Mesothelial cell of epicardium (in vitro differentiated cells): ENCODE results near the gene CRKL. TPM values are rescaled to one million over a fixed set of nuclear protein-coding genes. Genes with fewer than 3 reads are reported as not detected.

Experiments
- DNase-seq, 2 experiments: peaks; one replicate each; pipeline ENCODE4 v3.0.0; 2021; ENCODE audit warnings: low spot score in 2 of 2; ENCODE audit not compliant: unreplicated experiment in 2 of 2
- H3K27ac Mint-ChIP-seq: 2 replicates; pipeline ENCODE4 v1.8.0; 2021; ENCODE audit warnings: mixed read lengths
- H3K27me3 Mint-ChIP-seq: 2 replicates; pipeline ENCODE4 v1.8.0; 2021; ENCODE audit warnings: low read depth, mixed read lengths
- H3K36me3 Mint-ChIP-seq: 2 replicates; pipeline ENCODE4 v1.8.0; 2021; ENCODE audit warnings: mixed read lengths
- H3K4me1 Mint-ChIP-seq: 2 replicates; pipeline ENCODE4 v1.8.0; 2021; ENCODE audit warnings: mixed read lengths
- H3K4me3 Mint-ChIP-seq: 2 replicates; pipeline ENCODE4 v1.8.0; 2021; ENCODE audit warnings: mild to moderate bottlenecking, moderate library complexity, mixed read lengths
- H3K9me3 Mint-ChIP-seq: 2 replicates; pipeline ENCODE4 v1.8.0; 2021; ENCODE audit warnings: mixed read lengths
- total RNA-seq: library from RNA; stranded (reverse); gene quantifications from 3 replicates; pipeline ENCODE4 v1.2.1, GENCODE V29; 2021
- TF ChIP-seq, protein P1 (sequence below): fragments of 200-600 bp; sonication (generic); IDR thresholded peaks from one replicate; pipeline ENCODE4 v1.5.0; 2021; ENCODE audit warnings: antibody characterized with exemption; ENCODE audit not compliant: unreplicated experiment

The CRKL gene
- total RNA-seq, 1 donor from 2014 or later = 75.1 TPM

GRCh38 chr22:20992056-20992442 lies 74.8 kb downstream of the CRKL start:
- TF ChIP-seq, protein P1, sequence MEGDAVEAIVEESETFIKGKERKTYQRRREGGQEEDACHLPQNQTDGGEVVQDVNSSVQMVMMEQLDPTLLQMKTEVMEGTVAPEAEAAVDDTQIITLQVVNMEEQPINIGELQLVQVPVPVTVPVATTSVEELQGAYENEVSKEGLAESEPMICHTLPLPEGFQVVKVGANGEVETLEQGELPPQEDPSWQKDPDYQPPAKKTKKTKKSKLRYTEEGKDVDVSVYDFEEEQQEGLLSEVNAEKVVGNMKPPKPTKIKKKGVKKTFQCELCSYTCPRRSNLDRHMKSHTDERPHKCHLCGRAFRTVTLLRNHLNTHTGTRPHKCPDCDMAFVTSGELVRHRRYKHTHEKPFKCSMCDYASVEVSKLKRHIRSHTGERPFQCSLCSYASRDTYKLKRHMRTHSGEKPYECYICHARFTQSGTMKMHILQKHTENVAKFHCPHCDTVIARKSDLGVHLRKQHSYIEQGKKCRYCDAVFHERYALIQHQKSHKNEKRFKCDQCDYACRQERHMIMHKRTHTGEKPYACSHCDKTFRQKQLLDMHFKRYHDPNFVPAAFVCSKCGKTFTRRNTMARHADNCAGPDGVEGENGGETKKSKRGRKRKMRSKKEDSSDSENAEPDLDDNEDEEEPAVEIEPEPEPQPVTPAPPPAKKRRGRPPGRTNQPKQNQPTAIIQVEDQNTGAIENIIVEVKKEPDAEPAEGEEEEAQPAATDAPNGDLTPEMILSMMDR = no peak
- Mint-ChIP-seq H3K27ac (no peak overlapping the region), H3K4me1 (no peaks in the 10 kb centered on the region), H3K36me3 (peaks cover 13% of the 10 kb centered on the region), H3K27me3 (no peaks in the 10 kb centered on the region), H3K4me3 (no peak overlapping the region), H3K9me3 (no peaks in the 10 kb centered on the region)
- no peak for DNase-seq

- no peaks in the 10 kb centered on the region for H3K4me1 Mint-ChIP-seq
- H3K27ac Mint-ChIP-seq = no peak overlapping the region
- no peaks in the 10 kb centered on the region for H3K9me3 Mint-ChIP-seq
- no peak for DNase-seq
- TF ChIP-seq, protein P1 = no peak
- no peaks in the 10 kb centered on the region for H3K27me3 Mint-ChIP-seq
- peaks cover 10% of the 10 kb centered on the region for H3K36me3 Mint-ChIP-seq
- no peak overlapping the region for H3K4me3 Mint-ChIP-seq
Observed at GRCh38 chr22:20992456-20993303, 75.5 kb downstream of the CRKL start.

DNA sequence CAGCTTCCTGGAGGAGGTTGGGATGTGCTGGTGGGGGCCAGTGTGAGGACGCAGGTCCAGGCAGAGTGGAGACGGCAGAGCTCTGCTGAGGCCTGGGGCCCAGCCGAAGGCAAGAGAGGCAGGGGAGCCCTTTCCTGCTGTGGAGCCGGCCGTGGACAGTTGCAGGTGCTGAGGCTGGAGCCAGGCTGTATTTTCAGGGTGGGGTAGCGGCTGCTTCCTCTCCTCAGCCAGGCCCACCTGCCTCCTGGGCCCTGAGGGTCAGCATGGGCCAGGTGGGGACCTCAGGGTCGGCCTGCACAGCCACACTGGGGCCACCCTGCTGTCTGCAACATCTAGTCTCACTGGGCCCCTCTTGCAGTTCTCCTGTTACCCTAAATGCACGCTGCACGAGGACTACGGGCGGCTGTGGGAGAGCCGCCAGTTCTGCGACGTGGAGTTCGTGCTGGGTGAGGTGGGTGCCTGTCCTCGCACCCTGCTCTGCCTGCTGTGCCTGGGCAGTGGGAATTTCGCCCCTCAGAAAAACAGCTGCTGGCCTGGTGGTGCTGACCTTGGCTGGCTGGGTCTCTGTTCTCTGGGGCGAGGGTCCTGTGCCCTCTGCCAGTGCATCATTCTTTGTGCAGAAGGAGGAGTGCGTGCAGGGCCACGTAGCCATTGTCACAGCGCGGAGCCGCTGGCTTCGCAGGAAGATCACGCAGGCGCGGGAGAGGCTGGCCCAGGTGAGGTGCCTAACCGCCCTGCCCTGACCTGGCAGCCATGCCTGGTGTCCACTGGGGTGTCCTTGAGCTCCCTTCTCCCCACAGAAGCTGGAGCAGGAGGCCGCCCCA lies 76.3 kb downstream of the CRKL start:
- Mint-ChIP-seq H3K4me1 (no peaks in the 10 kb centered on the region), H3K27me3 (no peaks in the 10 kb centered on the region), H3K4me3 (no peak overlapping the region), H3K36me3 (peaks cover 5% of the 10 kb centered on the region), H3K27ac (no peak overlapping the region), H3K9me3 (no peaks in the 10 kb centered on the region)
- DNase-seq = no peak
- TF ChIP-seq, protein P1 = no peak

- TF ChIP-seq, protein P1 = no peak
- H3K36me3 Mint-ChIP-seq = peaks cover 5% of the 10 kb centered on the region
- H3K4me3 Mint-ChIP-seq = no peak overlapping the region
- no peak for DNase-seq
- no peaks in the 10 kb centered on the region for H3K9me3 Mint-ChIP-seq
- H3K4me1 Mint-ChIP-seq = no peaks in the 10 kb centered on the region
- H3K27me3 Mint-ChIP-seq = no peaks in the 10 kb centered on the region
- no peak overlapping the region for H3K27ac Mint-ChIP-seq
Observed at GRCh38 chr22:20994128-20994901, 77.1 kb downstream of the CRKL start.

- Mint-ChIP-seq H3K36me3 (peaks cover 5% of the 10 kb centered on the region), H3K9me3 (no peaks in the 10 kb centered on the region), H3K4me1 (peaks cover under 1% of the 10 kb centered on the region), H3K4me3 (no peak overlapping the region), H3K27me3 (no peaks in the 10 kb centered on the region), H3K27ac (no peak overlapping the region)
- TF ChIP-seq, protein P1 = no peak
- no peak for DNase-seq
Observed at GRCh38 chr22:20994902-20995241, 77.7 kb downstream of the CRKL start.
